Glomerular endothelial cell (primary cell): ENCODE measurements around the gene SCGB1D1. TPM values are rescaled to one million over a fixed set of nuclear protein-coding genes. Genes with fewer than 3 reads are reported as not detected.

Source experiments
- DNase-seq: peaks from one replicate; pipeline ENCODE4 v3.0.0-alpha.2; 2011; ENCODE audit warnings: low read depth, low spot score; ENCODE audit errors: extremely low read depth
- total RNA-seq: library from RNA; depleted of rRNA; stranded (reverse); fragments of >200 nt; gene quantifications from 2 replicates; pipeline ENCODE4 v1.2.3, GENCODE V29; 2015

Gene SCGB1D1
- total RNA-seq, 1 donor from 2014 or later = not detected

- no peak for DNase-seq
These were observed 31.5 kb downstream of the SCGB1D1 start for GRCh38 chr11:62221498-62221897.

- DNase-seq = no peak
These were observed 33.1 kb downstream of the SCGB1D1 start for GRCh38 chr11:62223095-62223494.

GRCh38 chr11:62233730-62234129, 43.7 kb downstream of the SCGB1D1 start:
- DNase-seq = no peak

- no peak for DNase-seq
These were observed 46.2 kb downstream of the SCGB1D1 start for GRCh38 chr11:62236187-62236586.

- no peak for DNase-seq
These were observed 47.5 kb downstream of the SCGB1D1 start for GRCh38 chr11:62237499-62237898.

- no peak for DNase-seq
These were observed 48.1 kb downstream of the SCGB1D1 start for GRCh38 chr11:62238151-62238550.

GRCh38 chr11:62241095-62241494, 51.1 kb downstream of the SCGB1D1 start:
- DNase-seq = no peak

GRCh38 chr11:62242021-62242420, 52.0 kb downstream of the SCGB1D1 start, which contains the start of gene SCGB1D2:
TSS of gene SCGB1D2 (plus strand) at chr11:62242239. CDS start at chr11:62242308, 69 bp downstream.
- DNase-seq = no peak

Other genes with a start within 250 kb of the SCGB1D1 start
- gene BEST1, start 239.9 kb upstream of the SCGB1D1 start, total RNA-seq = not detected in 2 replicates
- 1,824 and 2,194 TPM in 2 replicates for gene FTH1, start 222.6 kb upstream of the SCGB1D1 start, total RNA-seq
- 16.9 and 26.5 TPM in 2 replicates for gene INCENP, start 66.2 kb upstream of the SCGB1D1 start, total RNA-seq
- not detected in 2 replicates for gene SCGB2A1, start 18.5 kb downstream of the SCGB1D1 start, total RNA-seq
- gene SCGB1D2, start 52.0 kb downstream of the SCGB1D1 start, total RNA-seq = not detected in 2 replicates
- not detected in 2 replicates for gene SCGB2A2, start 79.9 kb downstream of the SCGB1D1 start, total RNA-seq
- gene SCGB1D4, start 108.9 kb downstream of the SCGB1D1 start, total RNA-seq = not detected in 2 replicates
- gene ASRGL1, start 147.2 kb downstream of the SCGB1D1 start, total RNA-seq = 7.8 and 41.4 TPM in 2 replicates
- not detected in 2 replicates for gene SCGB1A1, start 228.8 kb downstream of the SCGB1D1 start, total RNA-seq